Neural cell (in vitro differentiated cells): ENCODE data around the gene CACNA2D2. TPM values are rescaled to one million over a fixed set of nuclear protein-coding genes. Genes with fewer than 3 reads are reported as not detected.

Experiments used
- H2AFZ ChIP-seq: fragments of 200-600, 300-800 bp; sonication (generic), shearing (Covaris generic); 2 replicates; pipeline ENCODE4 v1.6.0; 2014; ENCODE audit warnings: low read depth, mild to moderate bottlenecking, antibody characterized with exemption, low read length, moderate library complexity
- H3F3A ChIP-seq: fragments of 200-600 bp; shearing (Covaris generic); 2 replicates; pipeline ENCODE4 v1.6.1; 2016; ENCODE audit warnings: mild to moderate bottlenecking, moderate library complexity, mixed read lengths, antibody characterized with exemption, low read length; ENCODE audit not compliant: insufficient read depth, poor library complexity, severe bottlenecking
- H3K27ac ChIP-seq: fragments of 200-600, 300-800 bp; sonication (generic), shearing (Covaris generic); 2 replicates; pipeline ENCODE4 v1.5.1; 2014; ENCODE audit warnings: mild to moderate bottlenecking, low read length, moderate library complexity
- H3K27me3 ChIP-seq: fragments of 300-800, 200-600 bp; sonication (generic), shearing (Covaris generic); 2 replicates; pipeline ENCODE4 v1.6.0; 2014; ENCODE audit warnings: mild to moderate bottlenecking, low read depth, low read length, moderate library complexity; ENCODE audit not compliant: insufficient read depth
- H3K36me3 ChIP-seq: fragments of 300-800, 200-600 bp; sonication (generic), shearing (Covaris generic); 2 replicates; pipeline ENCODE4 v1.5.1; 2014; ENCODE audit warnings: mild to moderate bottlenecking, antibody characterized with exemption, low read length, moderate library complexity; ENCODE audit not compliant: insufficient read depth
- H3K4me2 ChIP-seq: fragments of 300-800, 200-600 bp; sonication (generic), shearing (Covaris generic); 2 replicates; pipeline ENCODE4 v1.6.0; 2014; ENCODE audit warnings: mild to moderate bottlenecking, low read length
- H3K4me3 ChIP-seq: fragments of 300-800, 200-600 bp; sonication (generic), shearing (Covaris generic); 2 replicates; pipeline ENCODE4 v1.5.1; 2014; ENCODE audit warnings: mild to moderate bottlenecking, low read length, moderate library complexity
- H3K79me2 ChIP-seq: fragments of 200-600 bp; shearing (Covaris generic); replicated peaks from 2 replicates; pipeline ENCODE4 v1.6.0; 2014; ENCODE audit warnings: mild to moderate bottlenecking, low read length, moderate library complexity; ENCODE audit not compliant: insufficient read depth
- H3K9ac ChIP-seq: fragments of 300-800, 200-600 bp; sonication (generic), shearing (Covaris generic); 2 replicates; pipeline ENCODE4 v1.6.1; 2016; ENCODE audit warnings: mild to moderate bottlenecking, low read length, mixed read lengths
- H3K9me2 ChIP-seq: fragments of 200-600 bp; shearing (Covaris generic); 2 replicates; pipeline ENCODE4 v1.6.1; 2016; ENCODE audit warnings: mild to moderate bottlenecking, low read length, mixed read lengths; ENCODE audit not compliant: insufficient read depth
- H3K9me3 ChIP-seq: fragments of 200-600, 300-800 bp; sonication (generic), shearing (Covaris generic); 2 replicates; pipeline ENCODE4 v1.6.1; 2016; ENCODE audit warnings: mild to moderate bottlenecking, mixed run types, low read length, moderate library complexity, mixed read lengths
- H4K20me1 ChIP-seq: fragments of 200-600 bp; shearing (Covaris generic); 2 replicates; pipeline ENCODE4 v1.6.1; 2016; ENCODE audit warnings: mild to moderate bottlenecking, mixed run types; ENCODE audit not compliant: insufficient read depth
- CTCF ChIP-seq: fragments of 450-650 bp; IDR thresholded peaks from 2 replicates; pipeline ENCODE4 v1.5.1; 2014; ENCODE audit warnings: antibody characterized with exemption, mild to moderate bottlenecking, moderate library complexity; ENCODE audit not compliant: poor library complexity, severe bottlenecking
- EP300 ChIP-seq: fragments of 450-650 bp; conservative IDR thresholded peaks from 2 replicates; pipeline ENCODE4 v1.6.1; 2014; ENCODE audit warnings: antibody characterized with exemption, mild to moderate bottlenecking, moderate library complexity; ENCODE audit not compliant: poor library complexity, severe bottlenecking
- EZH2 ChIP-seq: fragments of 200-600, 300-800 bp; shearing (Covaris generic), sonication (generic); IDR thresholded peaks from 2 replicates; pipeline ENCODE4 v1.6.1; 2014; ENCODE audit warnings: antibody characterized with exemption, low read length, borderline replicate concordance, mild to moderate bottlenecking; ENCODE audit not compliant: insufficient read depth, poor library complexity, severe bottlenecking
- MXI1 ChIP-seq: fragments of 450-650 bp; conservative IDR thresholded peaks from 2 replicates; pipeline ENCODE4 v1.6.1; 2014; ENCODE audit warnings: antibody characterized with exemption, mild to moderate bottlenecking; ENCODE audit not compliant: poor library complexity, severe bottlenecking
- POLR2AphosphoS5 ChIP-seq: IDR thresholded peaks from 2 replicates; pipeline ENCODE4 v1.6.1; 2012
- RAD21 ChIP-seq: fragments of 450-650 bp; conservative IDR thresholded peaks from 2 replicates; pipeline ENCODE4 v1.6.1; 2014; ENCODE audit warnings: antibody characterized with exemption, mild to moderate bottlenecking, moderate library complexity
- SMC3 ChIP-seq: fragments of 450-650 bp; conservative IDR thresholded peaks from 2 replicates; pipeline ENCODE4 v1.6.1; 2014; ENCODE audit warnings: antibody characterized with exemption, mild to moderate bottlenecking, moderate library complexity; ENCODE audit not compliant: poor library complexity
- TAF1 ChIP-seq: IDR thresholded peaks from 2 replicates; pipeline ENCODE4 v1.6.1; 2012; ENCODE audit warnings: low read depth
- polyA plus RNA-seq: library from polyadenylated mRNA; depleted of rRNA; stranded (reverse); fragments of >200 nt; gene quantifications from 2 replicates; pipeline ENCODE4 v1.2.3, GENCODE V29; 2014
- TF ChIP-seq, protein P1 (sequence below): IDR thresholded peaks from 2 replicates; pipeline ENCODE4 v1.6.1; 2012; ENCODE audit warnings: borderline replicate concordance

The CACNA2D2 gene
- polyA plus RNA-seq, 1 donor from 2014 or later = 7.8 TPM

- no peaks in the 10 kb centered on the region for H3F3A ChIP-seq
- no peak overlapping the region for H3K4me2 ChIP-seq
- no peaks in the 10 kb centered on the region for H3K79me2 ChIP-seq
- H3K27ac ChIP-seq = no peak overlapping the region
- no peak overlapping the region for H3K4me3 ChIP-seq
- no peaks in the 10 kb centered on the region for H4K20me1 ChIP-seq
- no peaks in the 10 kb centered on the region for H3K36me3 ChIP-seq
- H3K9ac ChIP-seq = no peak overlapping the region
- no peak overlapping the region for H2AFZ ChIP-seq
- no peaks in the 10 kb centered on the region for H3K9me2 ChIP-seq
- no peaks in the 10 kb centered on the region for H3K9me3 ChIP-seq
- TF ChIP-seq POLR2AphosphoS5 (no peak), CTCF (no peak), SMC3 (no peak), RAD21 (no peak), MXI1 (no peak), EP300 (no peak), TAF1 (no peak), EZH2 (no peak)
- TF ChIP-seq, protein P1, sequence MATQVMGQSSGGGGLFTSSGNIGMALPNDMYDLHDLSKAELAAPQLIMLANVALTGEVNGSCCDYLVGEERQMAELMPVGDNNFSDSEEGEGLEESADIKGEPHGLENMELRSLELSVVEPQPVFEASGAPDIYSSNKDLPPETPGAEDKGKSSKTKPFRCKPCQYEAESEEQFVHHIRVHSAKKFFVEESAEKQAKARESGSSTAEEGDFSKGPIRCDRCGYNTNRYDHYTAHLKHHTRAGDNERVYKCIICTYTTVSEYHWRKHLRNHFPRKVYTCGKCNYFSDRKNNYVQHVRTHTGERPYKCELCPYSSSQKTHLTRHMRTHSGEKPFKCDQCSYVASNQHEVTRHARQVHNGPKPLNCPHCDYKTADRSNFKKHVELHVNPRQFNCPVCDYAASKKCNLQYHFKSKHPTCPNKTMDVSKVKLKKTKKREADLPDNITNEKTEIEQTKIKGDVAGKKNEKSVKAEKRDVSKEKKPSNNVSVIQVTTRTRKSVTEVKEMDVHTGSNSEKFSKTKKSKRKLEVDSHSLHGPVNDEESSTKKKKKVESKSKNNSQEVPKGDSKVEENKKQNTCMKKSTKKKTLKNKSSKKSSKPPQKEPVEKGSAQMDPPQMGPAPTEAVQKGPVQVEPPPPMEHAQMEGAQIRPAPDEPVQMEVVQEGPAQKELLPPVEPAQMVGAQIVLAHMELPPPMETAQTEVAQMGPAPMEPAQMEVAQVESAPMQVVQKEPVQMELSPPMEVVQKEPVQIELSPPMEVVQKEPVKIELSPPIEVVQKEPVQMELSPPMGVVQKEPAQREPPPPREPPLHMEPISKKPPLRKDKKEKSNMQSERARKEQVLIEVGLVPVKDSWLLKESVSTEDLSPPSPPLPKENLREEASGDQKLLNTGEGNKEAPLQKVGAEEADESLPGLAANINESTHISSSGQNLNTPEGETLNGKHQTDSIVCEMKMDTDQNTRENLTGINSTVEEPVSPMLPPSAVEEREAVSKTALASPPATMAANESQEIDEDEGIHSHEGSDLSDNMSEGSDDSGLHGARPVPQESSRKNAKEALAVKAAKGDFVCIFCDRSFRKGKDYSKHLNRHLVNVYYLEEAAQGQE = no peak
- H3K27me3 ChIP-seq = no peaks in the 10 kb centered on the region
These were observed 48.4 kb upstream of the CACNA2D2 start for GRCh38 chr3:50551681-50552435.

DNA sequence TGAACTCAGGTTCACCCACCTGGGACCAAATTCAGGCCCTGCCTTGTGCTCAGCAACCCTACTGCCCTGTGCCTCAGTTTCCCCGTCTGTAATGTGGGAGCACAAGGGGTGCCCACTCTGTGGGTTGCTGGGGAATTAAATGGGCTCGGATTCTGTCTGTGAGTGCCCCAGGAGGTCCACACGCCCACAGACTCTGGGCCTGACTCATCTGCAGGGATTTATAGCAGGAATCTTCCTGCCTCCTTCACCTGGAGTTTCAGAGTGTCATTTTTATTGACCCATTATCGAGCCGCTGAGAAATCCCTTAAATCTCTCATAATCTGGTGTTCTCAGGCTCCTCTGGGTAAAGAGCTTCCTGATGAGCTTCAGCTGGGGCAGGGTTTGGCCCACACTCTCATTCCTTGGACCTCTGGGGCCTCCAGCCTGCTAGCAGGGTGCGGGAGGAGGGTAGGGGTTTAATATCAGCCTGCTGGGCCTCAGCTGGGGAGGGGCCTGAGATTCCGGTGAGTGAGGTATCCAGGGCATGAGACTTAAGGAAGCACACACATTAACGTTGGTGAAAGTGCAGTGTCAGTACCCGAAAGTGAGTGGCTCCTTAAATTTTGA is 47.7 kb upstream of the CACNA2D2 start:
- Histone ChIP-seq H3F3A (no peaks in the 10 kb centered on the region), H4K20me1 (no peaks in the 10 kb centered on the region), H3K36me3 (no peaks in the 10 kb centered on the region), H3K79me2 (no peaks in the 10 kb centered on the region), H3K9me3 (no peaks in the 10 kb centered on the region), H3K9me2 (no peaks in the 10 kb centered on the region), H2AFZ (no peak overlapping the region), H3K9ac (no peak overlapping the region), H3K4me3 (no peak overlapping the region), H3K27me3 (no peaks in the 10 kb centered on the region), H3K4me2 (no peak overlapping the region), H3K27ac (no peak overlapping the region)
- TF ChIP-seq, protein P1 = no peak
- no peak for TF ChIP-seq EP300
- no peak for TF ChIP-seq RAD21
- TF ChIP-seq CTCF = no peak
- no peak for TF ChIP-seq TAF1
- no peak for TF ChIP-seq MXI1
- TF ChIP-seq POLR2AphosphoS5 = no peak
- no peak for TF ChIP-seq EZH2
- TF ChIP-seq SMC3 = no peak
